Hippocampal formation (tissue), 2 donors: ENCODE data around the gene GPC6.

Experiments used
- DNase-seq, 2 donors: peaks; one replicate each; lab custom pipeline; 2025; lab: John Stamatoyannopoulos, UW

The GPC6 gene

DNA sequence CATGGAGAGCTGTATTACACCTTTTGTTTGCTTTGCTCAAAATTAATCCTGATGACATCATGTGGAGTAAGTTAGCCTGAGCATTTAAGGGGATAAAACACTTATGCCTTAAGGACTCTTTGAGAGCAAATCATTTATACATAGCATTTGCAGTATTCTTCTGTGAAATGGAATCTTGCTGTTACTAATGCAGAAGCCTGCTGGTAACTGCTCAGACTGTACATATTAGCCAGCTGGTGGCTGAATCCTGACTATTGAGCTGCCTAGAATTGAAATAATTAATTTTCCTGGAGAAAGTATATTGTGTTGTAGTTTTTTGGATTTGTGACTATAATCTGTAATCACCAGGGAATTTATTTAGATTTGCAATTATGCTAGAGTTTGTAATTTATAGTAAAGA lies 363.2 kb downstream of the GPC6 start:
- DNase-seq: no peak

DNA sequence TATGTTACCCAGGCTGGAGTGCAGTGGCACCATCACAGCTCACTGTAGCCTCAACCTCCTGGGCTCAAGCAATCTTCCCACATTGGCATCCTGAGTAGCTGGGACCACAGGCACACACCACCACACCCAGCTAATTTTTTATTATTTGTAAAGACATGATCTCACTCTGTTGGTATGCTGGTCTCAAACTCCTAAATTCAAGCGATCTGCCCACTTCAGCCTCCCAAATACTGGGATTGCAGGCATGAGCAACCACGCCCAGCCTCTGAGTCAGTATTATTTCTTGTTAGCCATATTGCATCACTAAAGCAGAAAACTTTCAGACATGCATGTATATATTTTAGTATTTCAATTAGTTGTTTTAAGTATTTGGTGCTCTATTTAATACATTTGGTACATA lies 376.4 kb downstream of the GPC6 start:
- no peak for DNase-seq

DNA sequence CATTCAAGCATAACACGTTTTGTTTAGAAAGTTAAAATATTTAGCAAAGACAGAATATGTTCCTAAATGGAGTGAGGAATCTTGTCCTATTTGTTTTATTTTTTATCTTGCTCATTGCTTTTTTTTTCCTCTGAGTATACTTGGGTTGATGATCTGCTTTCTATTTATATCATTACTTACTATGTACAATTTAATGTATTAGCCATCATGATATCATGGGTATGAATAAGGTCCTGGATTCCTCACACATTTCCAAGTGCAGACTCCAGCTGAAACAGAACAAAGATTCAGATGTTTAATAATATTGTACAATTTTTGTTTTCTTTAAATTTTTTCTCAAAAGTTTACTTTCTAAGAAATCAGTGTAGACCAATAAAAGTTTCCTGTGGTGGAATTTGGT lies 388.2 kb downstream of the GPC6 start:
- no peak for DNase-seq

DNA sequence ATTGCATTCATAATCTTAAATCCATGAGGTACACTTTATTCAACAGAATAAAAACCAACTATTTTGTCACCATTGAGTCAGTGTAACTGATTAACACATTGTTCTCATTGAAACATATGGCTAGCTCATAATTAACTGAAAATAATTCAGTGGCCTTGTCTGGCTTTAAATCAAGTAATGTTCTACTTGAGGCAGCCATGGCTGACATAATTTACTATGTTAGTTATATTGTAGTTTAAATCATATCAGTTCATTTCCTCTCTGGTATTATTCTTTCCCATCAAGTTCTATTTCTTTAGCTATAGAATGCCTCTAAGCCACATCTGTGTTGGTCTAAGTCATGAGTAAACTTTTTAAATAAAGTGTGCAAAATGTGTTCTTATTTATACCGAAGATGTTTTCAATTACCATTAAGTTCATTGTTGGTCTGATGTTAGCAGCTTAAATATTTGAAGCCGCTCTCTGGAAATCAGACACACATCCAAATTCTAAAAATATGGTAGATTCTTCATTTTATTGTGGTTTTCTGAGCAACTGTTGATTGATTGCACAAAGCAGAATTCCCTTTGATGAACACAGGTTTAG lies 393.7 kb downstream of the GPC6 start:
- DNase-seq: no peak

DNA sequence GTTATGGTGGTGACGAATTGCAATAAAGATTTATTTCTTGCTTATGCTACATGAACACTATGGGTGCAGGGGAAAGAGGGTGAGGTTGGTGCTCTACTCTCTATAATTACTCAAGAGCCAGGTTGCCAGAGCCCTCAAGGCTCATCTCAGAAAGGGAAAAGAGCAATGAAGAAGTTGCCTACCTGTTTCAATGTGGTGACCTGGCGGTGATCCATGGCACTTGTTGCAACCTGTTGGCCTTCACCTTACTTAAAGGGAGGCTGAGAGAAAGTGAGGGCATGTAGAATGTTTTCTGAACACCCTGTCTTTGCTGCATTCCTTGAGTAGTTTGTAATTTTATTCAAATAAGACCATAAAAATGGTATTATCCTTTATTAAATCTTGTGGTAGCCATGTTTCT lies 394.4 kb downstream of the GPC6 start:
- no peak for DNase-seq

DNA sequence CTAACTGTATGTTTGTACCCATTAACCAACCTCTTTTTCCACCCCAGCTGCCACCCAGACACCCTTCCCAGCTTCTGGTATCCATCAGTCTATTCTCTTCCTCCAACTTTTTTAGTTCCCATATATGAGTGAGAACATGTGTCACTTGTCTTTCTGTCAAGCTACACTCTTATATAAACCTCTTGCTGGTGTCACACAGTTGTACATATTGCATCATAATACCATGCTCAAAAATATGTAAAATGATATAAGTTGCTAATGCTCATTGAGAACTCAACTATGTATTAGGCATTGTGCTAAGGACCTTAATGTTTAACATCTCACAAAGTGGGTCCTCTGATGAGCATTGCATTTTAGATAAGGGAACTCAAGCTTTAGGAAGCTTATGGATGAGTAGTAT lies 395.4 kb downstream of the GPC6 start:
- no peak for DNase-seq

DNA sequence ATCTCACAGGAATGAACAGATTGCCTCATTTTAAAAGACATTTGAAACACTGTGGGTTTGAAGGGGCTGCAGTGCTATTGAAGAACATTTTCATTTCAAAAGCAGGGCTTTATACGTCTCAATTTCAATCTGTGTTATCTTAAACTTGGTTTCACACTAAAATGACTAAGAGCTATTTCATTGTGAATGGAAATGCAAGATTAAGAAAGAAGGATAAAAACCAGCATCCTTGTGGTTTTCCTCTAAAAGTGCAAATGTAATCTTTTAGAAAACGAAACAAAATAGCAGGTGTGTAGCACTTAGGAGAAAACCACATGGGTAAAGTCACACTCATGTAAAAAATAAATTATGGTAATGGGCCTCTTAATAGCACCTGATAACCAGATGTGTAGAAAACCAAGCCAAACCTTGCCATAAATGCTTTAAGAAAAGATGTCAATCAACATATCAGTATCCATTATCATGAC lies 397.7 kb downstream of the GPC6 start:
- DNase-seq: no peak

DNA sequence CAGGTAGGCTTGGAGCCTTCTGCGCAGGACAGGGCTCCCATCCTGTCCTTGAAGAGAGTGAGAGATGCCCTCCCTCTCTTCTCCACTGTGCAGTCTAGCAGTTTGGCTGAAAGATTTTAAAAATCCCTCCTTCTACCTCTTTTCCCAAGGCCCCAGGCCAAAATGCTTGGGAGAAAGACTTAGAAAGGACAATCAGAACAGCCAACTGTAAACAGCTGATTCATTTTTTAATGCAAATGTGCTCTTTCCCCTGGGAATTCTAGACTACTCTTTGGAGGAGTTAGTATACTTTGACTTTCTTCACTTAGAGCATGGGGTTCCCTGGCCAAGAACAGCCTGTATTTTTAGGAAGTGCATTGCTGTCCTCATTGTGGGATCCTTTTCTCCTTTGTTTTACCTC lies 398.9 kb downstream of the GPC6 start:
- DNase-seq: no peak

DNA sequence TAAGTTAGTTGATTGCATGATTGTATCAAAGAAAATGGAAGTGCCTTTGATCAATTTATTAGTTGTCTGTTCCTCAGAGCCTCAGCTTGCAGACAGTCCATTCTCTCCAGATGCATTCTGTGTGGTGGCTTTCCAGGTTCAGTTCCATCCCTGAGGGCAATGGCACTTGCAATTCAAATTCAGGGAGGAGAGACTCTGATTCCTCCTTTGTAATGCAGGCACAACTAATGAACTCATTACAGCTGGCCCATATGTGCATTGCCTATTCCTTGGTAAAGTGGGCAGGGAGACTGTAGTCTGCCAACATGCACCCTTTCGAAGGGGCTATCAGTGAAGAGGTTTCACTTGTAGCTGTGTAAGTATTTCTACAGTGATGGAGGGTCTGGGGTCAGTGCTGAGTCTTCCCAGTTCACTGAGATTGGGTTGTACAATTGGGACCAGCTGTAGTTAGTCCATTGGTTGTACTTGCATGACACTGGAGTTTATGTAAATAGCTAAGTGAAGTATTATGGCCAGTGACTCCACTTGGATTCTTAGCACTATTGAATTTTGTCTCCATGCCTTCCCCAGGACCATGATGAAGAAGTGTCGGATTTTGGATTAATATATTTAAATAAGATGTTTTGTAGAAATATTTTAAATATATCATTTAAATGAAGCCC lies 401.7 kb downstream of the GPC6 start:
- no peak for DNase-seq

DNA sequence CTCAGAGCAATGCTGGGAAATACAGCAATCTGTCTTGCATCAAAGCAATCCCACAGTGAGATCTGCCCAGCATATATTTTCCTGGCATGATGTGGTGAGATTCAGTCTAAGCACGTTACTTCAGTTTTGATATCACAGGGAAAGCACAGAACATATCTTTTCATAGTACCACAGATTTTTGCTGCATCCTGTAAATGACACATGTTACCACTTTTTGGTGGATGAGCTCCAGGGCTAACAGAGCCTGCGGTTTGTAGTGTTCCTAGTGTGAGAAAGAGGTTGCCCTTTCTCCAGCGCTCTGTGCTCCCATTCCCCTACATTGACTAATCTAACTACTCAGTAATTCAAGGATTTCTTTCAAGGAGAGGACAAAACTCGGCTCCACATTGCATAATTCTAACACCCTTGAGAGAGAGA lies 409.0 kb downstream of the GPC6 start:
- no peak for DNase-seq

DNA sequence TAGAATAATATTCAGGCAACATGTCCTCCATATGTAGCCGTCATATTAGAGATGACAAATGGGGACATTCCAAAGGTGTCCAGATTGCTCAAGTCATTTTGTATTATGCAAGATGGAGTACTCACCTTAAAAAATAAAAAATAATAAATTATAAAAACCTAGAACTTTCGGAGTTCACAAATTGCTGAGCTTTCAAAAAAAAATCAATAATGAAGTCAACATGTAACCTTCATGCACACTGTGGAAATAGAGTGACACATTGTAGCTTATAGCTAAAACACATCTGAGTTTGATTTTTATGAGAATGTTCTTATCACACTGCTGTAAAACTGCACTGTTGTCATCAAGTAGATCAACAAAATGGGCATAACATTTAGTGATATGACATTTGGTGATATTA lies 411.2 kb downstream of the GPC6 start:
- no peak for DNase-seq

DNA sequence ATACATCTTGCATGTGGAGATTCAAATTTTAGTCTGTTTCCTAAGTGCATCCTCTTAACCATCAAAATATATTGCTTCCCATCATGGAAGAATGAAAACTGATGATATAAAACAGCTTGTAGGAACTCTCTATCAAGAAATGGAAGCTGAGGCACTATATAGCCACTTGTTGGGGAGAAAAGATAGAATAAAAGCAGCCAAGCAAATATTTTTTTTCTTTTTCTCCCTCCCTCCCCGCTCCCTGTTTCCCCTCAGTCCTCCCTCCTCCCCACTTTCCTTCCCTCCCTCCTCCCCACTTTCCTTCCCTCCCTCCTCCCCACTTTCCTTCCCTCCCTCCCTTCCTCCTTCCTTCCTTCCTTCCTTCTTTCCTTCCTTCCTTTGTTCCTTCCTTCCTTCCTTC lies 413.8 kb downstream of the GPC6 start:
- no peak for DNase-seq

DNA sequence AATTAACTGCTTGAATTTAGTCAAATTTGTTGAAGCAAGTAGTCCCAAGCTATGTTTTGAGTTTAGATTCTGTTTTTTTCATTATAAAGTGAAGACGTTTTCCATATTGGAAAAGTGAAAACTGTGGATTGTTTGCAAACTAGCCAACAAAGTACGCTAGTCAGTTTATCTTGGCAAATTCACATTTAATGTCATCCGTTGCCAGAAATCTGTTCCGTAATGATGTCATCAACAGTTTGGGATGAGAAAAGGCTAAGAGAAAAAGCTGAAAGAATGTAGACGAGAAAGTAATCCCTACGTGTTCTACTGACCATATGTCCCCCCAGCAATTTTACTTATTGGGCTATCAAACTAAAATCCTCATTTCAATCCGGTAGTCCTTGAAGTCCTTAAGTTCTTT lies 419.6 kb downstream of the GPC6 start:
- DNase-seq: no peak

DNA sequence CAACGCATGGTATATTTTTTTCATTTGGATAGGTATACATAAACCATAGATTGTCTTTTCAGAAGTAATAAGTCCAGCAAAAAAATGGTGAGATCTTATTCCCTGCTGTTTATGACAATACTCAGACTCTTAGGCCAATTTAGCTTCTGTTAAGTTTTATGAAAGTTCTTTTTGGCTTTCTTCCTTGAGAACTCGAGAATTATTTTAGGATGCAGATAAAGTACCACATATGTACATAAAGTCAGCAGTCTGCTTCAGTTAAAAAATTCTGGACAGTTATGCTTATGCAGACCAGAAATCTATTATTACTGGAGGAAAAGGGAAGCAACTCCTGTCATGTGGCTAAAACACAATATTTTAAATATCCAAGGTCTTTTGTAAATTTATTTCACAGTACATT lies 422.9 kb downstream of the GPC6 start:
- DNase-seq: no peak

DNA sequence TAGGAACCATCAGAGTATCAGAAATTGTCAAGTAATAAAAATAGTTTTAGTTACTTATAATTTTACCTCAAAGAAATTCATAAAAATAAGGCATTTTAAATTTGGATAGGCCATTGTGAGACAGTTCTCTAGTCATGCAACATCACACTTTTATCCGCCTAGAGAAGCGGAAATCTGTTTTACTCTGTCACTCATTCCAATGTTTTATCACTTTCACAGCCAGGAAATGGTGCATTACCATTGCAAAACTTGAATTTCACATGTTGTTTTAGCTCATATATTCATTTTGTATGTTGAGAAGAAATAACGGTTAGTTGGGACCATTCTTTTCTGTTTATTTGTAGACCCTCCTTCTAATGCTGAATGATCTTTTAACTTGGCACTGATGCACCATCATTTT lies 427.2 kb downstream of the GPC6 start:
- DNase-seq: no peak

DNA sequence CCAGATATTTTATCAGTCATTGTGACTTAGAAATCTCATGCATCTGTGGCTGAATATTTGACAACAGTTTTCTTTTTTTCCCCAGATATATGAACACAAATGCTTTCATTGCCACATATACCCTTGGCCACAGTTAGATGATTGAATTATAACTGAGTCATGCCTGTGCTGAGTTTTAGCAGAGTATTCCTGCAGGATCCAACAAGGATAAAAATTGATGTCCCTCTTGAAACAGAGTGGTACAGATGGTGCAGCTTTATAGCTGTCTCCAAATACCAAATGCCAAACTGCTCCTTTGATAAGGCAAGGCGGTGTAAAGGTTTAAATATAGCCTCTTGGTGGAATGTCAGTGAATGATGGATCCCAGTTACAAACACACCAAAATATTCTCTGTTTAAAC lies 428.5 kb downstream of the GPC6 start:
- no peak for DNase-seq

DNA sequence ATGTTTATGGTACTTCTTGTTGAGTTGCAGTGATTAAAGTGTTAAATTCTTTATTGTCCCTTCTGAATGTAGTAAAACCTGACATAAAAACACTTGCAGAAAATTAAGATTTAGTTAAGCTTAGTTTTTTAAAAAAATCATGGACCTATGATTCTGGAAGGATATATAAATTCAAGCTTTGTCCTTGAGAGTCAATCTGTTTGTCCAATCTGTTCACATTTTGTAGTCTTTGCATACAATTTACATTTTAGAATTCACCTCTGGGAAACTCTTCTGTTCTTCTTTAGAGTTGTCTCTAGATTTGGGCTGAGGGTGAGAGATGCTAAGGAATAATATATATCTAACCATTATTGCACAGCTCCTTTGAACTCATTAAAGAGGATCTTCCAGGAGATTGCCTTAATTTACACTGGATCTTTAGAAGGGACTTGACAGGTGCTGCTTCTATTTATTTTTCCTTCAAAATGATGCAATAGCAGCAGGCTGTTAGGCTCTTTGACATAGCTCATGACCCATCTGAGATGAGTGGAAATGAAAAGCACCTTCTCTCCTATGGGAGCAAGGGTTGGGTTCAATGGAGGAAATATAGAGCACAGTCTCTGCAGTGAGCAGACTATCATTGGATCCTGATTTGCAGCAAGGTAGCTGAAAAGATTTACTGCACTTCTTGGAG lies 433.9 kb downstream of the GPC6 start:
- DNase-seq: no peak

DNA sequence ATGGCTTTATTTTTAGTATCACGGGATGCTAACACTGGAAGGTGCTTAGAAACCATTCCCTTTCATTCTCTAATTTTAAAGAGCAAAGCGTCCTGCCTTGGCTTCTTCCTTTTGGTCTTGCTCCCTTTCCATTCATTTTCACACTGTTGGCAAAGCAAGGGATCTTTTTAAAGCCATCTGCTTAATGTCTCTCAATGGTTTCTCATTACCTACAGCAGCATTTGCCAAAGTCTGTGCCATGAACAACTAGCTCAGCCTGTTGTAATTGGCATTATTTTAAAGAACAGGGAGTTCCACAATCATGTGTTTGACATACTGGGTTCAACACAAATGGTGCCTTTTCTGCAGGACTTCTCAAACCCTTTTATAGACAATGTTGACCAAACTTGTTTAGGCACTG lies 444.3 kb downstream of the GPC6 start:
- DNase-seq: no peak

DNA sequence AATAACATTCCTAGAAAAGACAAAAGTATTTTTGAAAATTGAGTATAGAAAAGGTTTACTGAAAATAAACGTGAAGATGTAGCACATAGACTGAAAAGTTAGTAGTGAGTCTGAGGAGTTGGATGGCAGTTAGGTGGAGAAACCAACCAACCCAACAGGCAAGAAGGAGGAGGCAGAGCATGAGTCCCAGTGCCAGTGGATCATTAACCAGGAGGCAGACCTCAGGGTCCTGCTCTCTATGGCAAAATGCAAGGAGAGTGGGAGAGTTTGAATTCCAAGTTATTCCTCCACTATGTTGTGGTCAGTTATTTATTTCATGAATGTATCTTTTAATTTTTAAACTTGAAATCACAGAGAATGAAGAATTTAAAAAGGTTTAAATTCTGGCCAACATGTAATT lies 446.4 kb downstream of the GPC6 start:
- DNase-seq: no peak

DNA sequence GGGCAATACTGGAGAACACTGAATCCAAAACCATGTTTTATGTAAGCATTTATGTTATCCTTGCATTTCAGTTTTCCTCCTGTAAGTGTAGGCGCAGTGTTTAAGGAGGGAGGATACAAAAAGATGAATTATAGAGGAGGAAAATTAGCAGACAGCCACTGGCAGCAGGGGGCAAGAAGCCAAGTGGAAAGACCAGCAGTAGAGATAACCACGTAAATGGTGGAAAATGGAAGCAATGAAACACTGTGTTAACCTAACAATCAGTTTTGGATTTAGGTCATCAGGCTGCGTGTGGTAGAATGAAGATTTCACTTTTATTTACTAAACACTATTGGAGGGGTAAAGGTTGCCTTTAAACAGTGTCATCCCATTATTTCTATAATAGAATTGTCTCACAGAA lies 447.3 kb downstream of the GPC6 start:
- no peak for DNase-seq

DNA sequence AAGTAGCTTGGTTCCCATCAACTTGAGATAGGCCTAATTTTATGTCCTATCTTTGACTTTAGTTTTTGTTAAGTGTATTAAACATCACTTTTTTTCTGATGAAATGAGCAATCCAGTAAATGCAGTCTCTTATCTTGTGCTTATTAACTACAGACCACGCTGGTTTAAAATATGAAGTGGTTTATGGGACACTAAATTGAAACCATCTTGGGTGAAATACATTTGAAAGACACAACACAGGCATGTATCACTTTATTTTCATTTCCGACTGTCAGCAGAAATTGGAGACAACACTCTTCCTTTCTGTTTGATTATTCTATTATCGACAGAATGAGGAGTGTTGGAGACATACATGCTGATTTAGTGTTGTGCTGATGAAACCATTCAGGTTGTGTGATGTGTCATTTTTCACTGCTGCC lies 447.7 kb downstream of the GPC6 start:
- no peak for DNase-seq

DNA sequence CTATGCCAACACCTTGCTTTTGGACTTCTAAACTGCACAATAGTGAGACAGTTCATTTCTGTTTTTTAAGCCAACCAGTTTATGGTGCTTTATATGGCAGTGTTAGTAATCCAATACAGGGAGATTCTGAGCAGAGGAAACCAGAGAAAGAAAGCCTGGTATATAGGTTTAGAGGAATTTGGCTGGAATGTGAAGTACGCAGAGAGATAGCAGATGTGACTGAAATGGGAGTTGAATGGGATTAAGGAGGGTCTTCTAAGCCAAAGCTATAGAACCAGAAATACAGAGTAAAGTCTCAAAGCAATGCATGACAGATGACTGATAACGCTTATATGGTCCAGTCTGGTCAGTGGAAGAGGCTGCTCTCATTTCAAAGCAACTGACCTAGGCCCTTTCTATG lies 453.7 kb downstream of the GPC6 start:
- no peak for DNase-seq

DNA sequence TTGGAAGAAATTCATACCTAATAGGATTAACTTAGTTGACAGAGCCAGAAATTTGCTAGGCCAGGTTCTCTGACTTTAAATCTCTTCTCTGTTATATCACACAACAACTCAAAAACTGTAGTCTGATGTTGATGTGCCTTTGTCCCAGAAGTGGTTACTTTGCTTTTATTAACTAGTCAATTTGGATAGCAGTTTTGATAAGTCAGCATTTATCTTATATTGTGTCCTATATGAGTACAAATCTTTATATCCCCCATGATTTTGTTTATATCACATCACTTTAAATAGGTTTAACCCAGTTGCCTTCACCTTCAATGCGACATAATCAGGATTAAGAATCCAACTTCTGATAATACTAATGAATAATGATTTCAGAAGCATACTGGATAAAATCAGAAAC lies 459.3 kb downstream of the GPC6 start:
- DNase-seq: no peak

DNA sequence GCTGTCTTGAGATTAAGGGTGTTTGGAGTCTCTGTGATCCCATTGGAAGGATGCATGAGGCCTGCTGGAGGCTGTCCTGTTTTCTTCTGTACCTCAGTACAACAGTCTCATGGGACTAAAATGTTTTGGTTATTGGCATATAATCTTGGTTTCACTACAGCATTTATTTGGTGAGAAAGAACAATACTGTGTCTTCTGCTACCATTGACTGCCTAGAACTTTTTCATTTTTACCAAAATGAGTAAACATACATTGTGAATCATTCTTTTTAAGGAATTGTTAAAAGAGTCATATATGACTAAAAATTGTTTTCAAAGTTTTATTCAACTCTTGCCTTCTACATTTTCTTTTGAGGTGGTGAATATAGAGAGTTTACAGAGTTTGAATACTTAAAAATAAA lies 459.8 kb downstream of the GPC6 start:
- no peak for DNase-seq
